WTC11 (cell line): ENCODE measurements around the gene S1PR3. TPM values are rescaled to one million over a fixed set of nuclear protein-coding genes. Genes with fewer than 3 reads are reported as not detected.

ENCODE experiments used
- ATAC-seq: fragments of 200-7000 bp; cut with Tn5 transposase; 2 replicates; pipeline ENCODE4 v1.10.0; 2021; ENCODE audit warnings: mild to moderate bottlenecking, moderate library complexity
- CTCF ChIA-PET: fragments of 300-600 bp; sonication (Branson Sonifier 250); formaldehyde crosslinking; loops from one replicate; lab custom pipeline; 2021; ENCODE audit warnings: antibody characterized with exemption; lab: Charles Lee
- POLR2A ChIA-PET: fragments of 350-600 bp; sonication (Branson Sonifier 250); formaldehyde crosslinking; loops from one replicate; lab custom pipeline; 2021; ENCODE audit warnings: antibody characterized with exemption; lab: Charles Lee
- DNase-seq: peaks from one replicate; pipeline ENCODE4 v3.0.0; 2021; ENCODE audit warnings: low spot score
- H3K27ac Mint-ChIP-seq: 2 replicates; pipeline ENCODE4 v1.8.0; 2021; ENCODE audit warnings: mixed read lengths
- H3K27me3 Mint-ChIP-seq: 2 replicates; pipeline ENCODE4 v1.8.0; 2021; ENCODE audit warnings: low read depth, mild to moderate bottlenecking, moderate library complexity, mixed read lengths
- H3K36me3 Mint-ChIP-seq: 2 replicates; pipeline ENCODE4 v1.8.0; 2021; ENCODE audit warnings: mixed read lengths
- H3K4me1 Mint-ChIP-seq: 2 replicates; pipeline ENCODE4 v1.8.0; 2022; ENCODE audit warnings: mixed read lengths
- H3K4me3 Mint-ChIP-seq: 2 replicates; pipeline ENCODE4 v1.8.0; 2021; ENCODE audit warnings: mild to moderate bottlenecking, moderate library complexity, mixed read lengths
- H3K9me3 Mint-ChIP-seq: 2 replicates; pipeline ENCODE4 v1.8.0; 2021; ENCODE audit warnings: mixed read lengths
- CREM ChIP-seq: sonication (generic); formaldehyde crosslinking; IDR thresholded peaks from 2 replicates; pipeline ENCODE4 v1.8.1; 2022; ENCODE audit warnings: mild to moderate bottlenecking, missing genetic modification reagents, moderate library complexity
- E2F4 ChIP-seq: sonication (generic); formaldehyde crosslinking; IDR thresholded peaks from 2 replicates; pipeline ENCODE4 v1.8.1; 2022; ENCODE audit warnings: low read depth, mild to moderate bottlenecking, moderate library complexity, missing genetic modification reagents, borderline replicate concordance
- FOXP1 ChIP-seq: sonication (generic); formaldehyde crosslinking; IDR thresholded peaks from 2 replicates; pipeline ENCODE4 v1.8.0; 2022; ENCODE audit warnings: missing genetic modification reagents, mild to moderate bottlenecking, moderate library complexity, borderline replicate concordance
- FOXP4 ChIP-seq: sonication (generic); formaldehyde crosslinking; IDR thresholded peaks from 2 replicates; pipeline ENCODE4 v1.8.0; 2022; ENCODE audit warnings: mild to moderate bottlenecking, missing genetic modification reagents
- HMGXB4 ChIP-seq: sonication (generic); formaldehyde crosslinking; IDR thresholded peaks from 2 replicates; pipeline ENCODE4 v1.8.1; 2023; ENCODE audit warnings: mild to moderate bottlenecking, moderate library complexity, missing genetic modification reagents
- IRF1 ChIP-seq: sonication (generic); formaldehyde crosslinking; IDR thresholded peaks from 2 replicates; pipeline ENCODE4 v1.8.0; 2023; ENCODE audit warnings: missing genetic modification reagents
- JAZF1 ChIP-seq: fragments of 250-450 bp; sonication (Bioruptor Pico); IDR thresholded peaks from 2 replicates; pipeline ENCODE4 v1.9.0; 2021; ENCODE audit warnings: moderate library complexity, mild to moderate bottlenecking, inconsistent platforms
- JUN ChIP-seq: sonication (generic); formaldehyde crosslinking; IDR thresholded peaks from 2 replicates; pipeline ENCODE4 v1.8.0; 2023; ENCODE audit warnings: mild to moderate bottlenecking, missing genetic modification reagents
- NR1H2 ChIP-seq: sonication (generic); formaldehyde crosslinking; IDR thresholded peaks from 2 replicates; pipeline ENCODE4 v1.9.0; 2021; ENCODE audit warnings: mild to moderate bottlenecking, moderate library complexity, missing genetic modification reagents
- RORB ChIP-seq: fragments of 250-450 bp; sonication (Bioruptor Pico); IDR thresholded peaks from 2 replicates; pipeline ENCODE4 v1.9.0; 2021; ENCODE audit warnings: mild to moderate bottlenecking
- TEAD1 ChIP-seq: sonication (generic); formaldehyde crosslinking; IDR thresholded peaks from 2 replicates; pipeline ENCODE4 v1.8.0; 2022; ENCODE audit warnings: mild to moderate bottlenecking, missing genetic modification reagents
- TP53 ChIP-seq: sonication (generic); formaldehyde crosslinking; IDR thresholded peaks from 2 replicates; pipeline ENCODE4 v1.8.1; 2023; ENCODE audit warnings: mild to moderate bottlenecking, missing genetic modification reagents
- ZNF219 ChIP-seq: sonication (generic); formaldehyde crosslinking; IDR thresholded peaks from 2 replicates; pipeline ENCODE4 v1.8.0; 2023; ENCODE audit warnings: missing genetic modification reagents, mild to moderate bottlenecking, borderline replicate concordance
- ZNF232 ChIP-seq: sonication (generic); formaldehyde crosslinking; IDR thresholded peaks from 2 replicates; pipeline ENCODE4 v1.8.0; 2022; ENCODE audit warnings: mild to moderate bottlenecking, missing genetic modification reagents
- ZNF263 ChIP-seq: sonication (generic); formaldehyde crosslinking; IDR thresholded peaks from 2 replicates; pipeline ENCODE4 v1.8.1; 2022; ENCODE audit warnings: low read depth, mild to moderate bottlenecking, moderate library complexity, missing genetic modification reagents
- ZNF416 ChIP-seq: fragments of 250-450 bp; sonication (Bioruptor Pico); IDR thresholded peaks from 2 replicates; pipeline ENCODE4 v1.9.0; 2021; ENCODE audit warnings: mild to moderate bottlenecking, inconsistent platforms
- total RNA-seq: library from RNA; stranded (reverse); gene quantifications from 3 replicates; pipeline ENCODE4 v1.2.3, GENCODE V29; 2021
- TF ChIP-seq, protein P1 (sequence below): sonication (generic); formaldehyde crosslinking; IDR thresholded peaks from 2 replicates; pipeline ENCODE4 v1.8.0; 2023; ENCODE audit warnings: missing genetic modification reagents, mild to moderate bottlenecking, borderline replicate concordance
- TF ChIP-seq, protein P2 (sequence below): fragments of 250-450 bp; sonication (Bioruptor Pico); IDR thresholded peaks from 2 replicates; pipeline ENCODE4 v1.9.0; 2021; ENCODE audit warnings: mild to moderate bottlenecking
- TF ChIP-seq, protein P3 (sequence below): sonication (generic); formaldehyde crosslinking; IDR thresholded peaks from 2 replicates; pipeline ENCODE4 v1.8.1; 2023; ENCODE audit warnings: mild to moderate bottlenecking, missing genetic modification reagents, moderate library complexity
- TF ChIP-seq, protein P4 (sequence below): sonication (generic); formaldehyde crosslinking; conservative IDR thresholded peaks from 2 replicates; pipeline ENCODE4 v1.8.1; 2022; ENCODE audit warnings: mild to moderate bottlenecking, missing genetic modification reagents

The S1PR3 gene
- total RNA-seq, 1 experiment from 2014 or later = 7.1 TPM

GRCh38 chr9:89000371-89000781, 9.1 kb downstream of the S1PR3 start:
- Mint-ChIP-seq H3K4me3 (no peak overlapping the region), H3K27ac (no peak overlapping the region), H3K27me3 (no peaks in the 10 kb centered on the region), H3K36me3 (no peaks in the 10 kb centered on the region; the same call in 1 of the 2 replicates), H3K9me3 (no peaks in the 10 kb centered on the region), H3K4me1 (peaks cover 11% of the 10 kb centered on the region)
- CTCF ChIA-PET = interaction anchor here (0.6 to 2.3 kb wide), 15 partner anchors 8 to 467 kb away, joined by 3 to 16 read pairs (median 4); partner anchors contain the start of gene S1PR3
- TF ChIP-seq JUN (CRISPR knock-in tag) (no peak), RORB (CRISPR knock-in tag) (no peak), TP53 (CRISPR knock-in tag) (no peak), FOXP1 (CRISPR knock-in tag) (no peak), FOXP4 (CRISPR knock-in tag) (no peak), CREM (CRISPR knock-in tag) (no peak), JAZF1 (CRISPR knock-in tag) (no peak), E2F4 (no peak), ZNF219 (no peak), TEAD1 (CRISPR knock-in tag) (no peak), NR1H2 (CRISPR knock-in tag) (no peak), ZNF263 (no peak), ZNF416 (CRISPR knock-in tag) (no peak), IRF1 (CRISPR knock-in tag) (no peak), ZNF232 (CRISPR knock-in tag) (no peak), HMGXB4 (CRISPR knock-in tag) (no peak)
- TF ChIP-seq, protein P1, sequence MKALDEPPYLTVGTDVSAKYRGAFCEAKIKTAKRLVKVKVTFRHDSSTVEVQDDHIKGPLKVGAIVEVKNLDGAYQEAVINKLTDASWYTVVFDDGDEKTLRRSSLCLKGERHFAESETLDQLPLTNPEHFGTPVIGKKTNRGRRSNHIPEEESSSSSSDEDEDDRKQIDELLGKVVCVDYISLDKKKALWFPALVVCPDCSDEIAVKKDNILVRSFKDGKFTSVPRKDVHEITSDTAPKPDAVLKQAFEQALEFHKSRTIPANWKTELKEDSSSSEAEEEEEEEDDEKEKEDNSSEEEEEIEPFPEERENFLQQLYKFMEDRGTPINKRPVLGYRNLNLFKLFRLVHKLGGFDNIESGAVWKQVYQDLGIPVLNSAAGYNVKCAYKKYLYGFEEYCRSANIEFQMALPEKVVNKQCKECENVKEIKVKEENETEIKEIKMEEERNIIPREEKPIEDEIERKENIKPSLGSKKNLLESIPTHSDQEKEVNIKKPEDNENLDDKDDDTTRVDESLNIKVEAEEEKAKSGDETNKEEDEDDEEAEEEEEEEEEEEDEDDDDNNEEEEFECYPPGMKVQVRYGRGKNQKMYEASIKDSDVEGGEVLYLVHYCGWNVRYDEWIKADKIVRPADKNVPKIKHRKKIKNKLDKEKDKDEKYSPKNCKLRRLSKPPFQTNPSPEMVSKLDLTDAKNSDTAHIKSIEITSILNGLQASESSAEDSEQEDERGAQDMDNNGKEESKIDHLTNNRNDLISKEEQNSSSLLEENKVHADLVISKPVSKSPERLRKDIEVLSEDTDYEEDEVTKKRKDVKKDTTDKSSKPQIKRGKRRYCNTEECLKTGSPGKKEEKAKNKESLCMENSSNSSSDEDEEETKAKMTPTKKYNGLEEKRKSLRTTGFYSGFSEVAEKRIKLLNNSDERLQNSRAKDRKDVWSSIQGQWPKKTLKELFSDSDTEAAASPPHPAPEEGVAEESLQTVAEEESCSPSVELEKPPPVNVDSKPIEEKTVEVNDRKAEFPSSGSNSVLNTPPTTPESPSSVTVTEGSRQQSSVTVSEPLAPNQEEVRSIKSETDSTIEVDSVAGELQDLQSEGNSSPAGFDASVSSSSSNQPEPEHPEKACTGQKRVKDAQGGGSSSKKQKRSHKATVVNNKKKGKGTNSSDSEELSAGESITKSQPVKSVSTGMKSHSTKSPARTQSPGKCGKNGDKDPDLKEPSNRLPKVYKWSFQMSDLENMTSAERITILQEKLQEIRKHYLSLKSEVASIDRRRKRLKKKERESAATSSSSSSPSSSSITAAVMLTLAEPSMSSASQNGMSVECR (CRISPR knock-in tag) = no peak
- TF ChIP-seq, protein P2, sequence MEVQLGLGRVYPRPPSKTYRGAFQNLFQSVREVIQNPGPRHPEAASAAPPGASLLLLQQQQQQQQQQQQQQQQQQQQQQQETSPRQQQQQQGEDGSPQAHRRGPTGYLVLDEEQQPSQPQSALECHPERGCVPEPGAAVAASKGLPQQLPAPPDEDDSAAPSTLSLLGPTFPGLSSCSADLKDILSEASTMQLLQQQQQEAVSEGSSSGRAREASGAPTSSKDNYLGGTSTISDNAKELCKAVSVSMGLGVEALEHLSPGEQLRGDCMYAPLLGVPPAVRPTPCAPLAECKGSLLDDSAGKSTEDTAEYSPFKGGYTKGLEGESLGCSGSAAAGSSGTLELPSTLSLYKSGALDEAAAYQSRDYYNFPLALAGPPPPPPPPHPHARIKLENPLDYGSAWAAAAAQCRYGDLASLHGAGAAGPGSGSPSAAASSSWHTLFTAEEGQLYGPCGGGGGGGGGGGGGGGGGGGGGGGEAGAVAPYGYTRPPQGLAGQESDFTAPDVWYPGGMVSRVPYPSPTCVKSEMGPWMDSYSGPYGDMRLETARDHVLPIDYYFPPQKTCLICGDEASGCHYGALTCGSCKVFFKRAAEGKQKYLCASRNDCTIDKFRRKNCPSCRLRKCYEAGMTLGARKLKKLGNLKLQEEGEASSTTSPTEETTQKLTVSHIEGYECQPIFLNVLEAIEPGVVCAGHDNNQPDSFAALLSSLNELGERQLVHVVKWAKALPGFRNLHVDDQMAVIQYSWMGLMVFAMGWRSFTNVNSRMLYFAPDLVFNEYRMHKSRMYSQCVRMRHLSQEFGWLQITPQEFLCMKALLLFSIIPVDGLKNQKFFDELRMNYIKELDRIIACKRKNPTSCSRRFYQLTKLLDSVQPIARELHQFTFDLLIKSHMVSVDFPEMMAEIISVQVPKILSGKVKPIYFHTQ (CRISPR knock-in tag) = no peak
- TF ChIP-seq, protein P3, sequence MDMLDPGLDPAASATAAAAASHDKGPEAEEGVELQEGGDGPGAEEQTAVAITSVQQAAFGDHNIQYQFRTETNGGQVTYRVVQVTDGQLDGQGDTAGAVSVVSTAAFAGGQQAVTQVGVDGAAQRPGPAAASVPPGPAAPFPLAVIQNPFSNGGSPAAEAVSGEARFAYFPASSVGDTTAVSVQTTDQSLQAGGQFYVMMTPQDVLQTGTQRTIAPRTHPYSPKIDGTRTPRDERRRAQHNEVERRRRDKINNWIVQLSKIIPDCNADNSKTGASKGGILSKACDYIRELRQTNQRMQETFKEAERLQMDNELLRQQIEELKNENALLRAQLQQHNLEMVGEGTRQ (CRISPR knock-in tag) = no peak
- TF ChIP-seq, protein P4, sequence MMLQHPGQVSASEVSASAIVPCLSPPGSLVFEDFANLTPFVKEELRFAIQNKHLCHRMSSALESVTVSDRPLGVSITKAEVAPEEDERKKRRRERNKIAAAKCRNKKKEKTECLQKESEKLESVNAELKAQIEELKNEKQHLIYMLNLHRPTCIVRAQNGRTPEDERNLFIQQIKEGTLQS = no peak
- POLR2A ChIA-PET = no interaction called here
- DNase-seq (no peak), ATAC-seq (no peak)
